HPDE6-E6E7 (cell line): ENCODE results near the gene CD2.

Experiments used
- DNase-seq: peaks from one replicate; pipeline ENCODE4 v3.0.0; 2011; ENCODE audit warnings: missing footprints; ENCODE audit errors: extremely low spot score

CD2 gene, protein sequence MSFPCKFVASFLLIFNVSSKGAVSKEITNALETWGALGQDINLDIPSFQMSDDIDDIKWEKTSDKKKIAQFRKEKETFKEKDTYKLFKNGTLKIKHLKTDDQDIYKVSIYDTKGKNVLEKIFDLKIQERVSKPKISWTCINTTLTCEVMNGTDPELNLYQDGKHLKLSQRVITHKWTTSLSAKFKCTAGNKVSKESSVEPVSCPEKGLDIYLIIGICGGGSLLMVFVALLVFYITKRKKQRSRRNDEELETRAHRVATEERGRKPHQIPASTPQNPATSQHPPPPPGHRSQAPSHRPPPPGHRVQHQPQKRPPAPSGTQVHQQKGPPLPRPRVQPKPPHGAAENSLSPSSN

DNA sequence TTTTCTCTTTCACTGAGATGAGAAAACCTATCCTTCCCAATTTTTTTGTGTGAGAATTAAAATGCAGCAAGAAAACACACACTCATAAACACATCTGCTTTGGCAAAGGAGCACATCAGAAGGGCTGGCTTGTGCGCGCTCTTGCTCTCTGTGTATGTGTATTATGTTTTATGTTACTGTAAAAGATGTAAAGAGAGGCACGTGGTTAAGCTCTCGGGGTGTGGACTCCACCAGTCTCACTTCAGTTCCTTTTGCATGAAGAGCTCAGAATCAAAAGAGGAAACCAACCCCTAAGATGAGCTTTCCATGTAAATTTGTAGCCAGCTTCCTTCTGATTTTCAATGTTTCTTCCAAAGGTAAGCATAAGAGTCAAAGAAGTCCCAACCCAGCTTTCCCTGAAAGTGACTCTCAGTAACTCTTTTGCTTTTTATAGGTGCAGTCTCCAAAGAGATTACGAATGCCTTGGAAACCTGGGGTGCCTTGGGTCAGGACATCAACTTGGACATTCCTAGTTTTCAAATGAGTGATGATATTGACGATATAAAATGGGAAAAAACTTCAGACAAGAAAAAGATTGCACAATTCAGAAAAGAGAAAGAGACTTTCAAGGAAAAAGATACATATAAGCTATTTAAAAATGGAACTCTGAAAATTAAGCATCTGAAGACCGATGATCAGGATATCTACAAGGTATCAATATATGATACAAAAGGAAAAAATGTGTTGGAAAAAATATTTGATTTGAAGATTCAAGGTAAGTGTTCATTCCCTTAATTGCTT is at the start of gene CD2:
Gene CD2 (plus strand): TSS at position 233 of the 780 bp plus-strand sequence. CDS start 63 bp downstream, at position 296.
- no peak for DNase-seq

DNA sequence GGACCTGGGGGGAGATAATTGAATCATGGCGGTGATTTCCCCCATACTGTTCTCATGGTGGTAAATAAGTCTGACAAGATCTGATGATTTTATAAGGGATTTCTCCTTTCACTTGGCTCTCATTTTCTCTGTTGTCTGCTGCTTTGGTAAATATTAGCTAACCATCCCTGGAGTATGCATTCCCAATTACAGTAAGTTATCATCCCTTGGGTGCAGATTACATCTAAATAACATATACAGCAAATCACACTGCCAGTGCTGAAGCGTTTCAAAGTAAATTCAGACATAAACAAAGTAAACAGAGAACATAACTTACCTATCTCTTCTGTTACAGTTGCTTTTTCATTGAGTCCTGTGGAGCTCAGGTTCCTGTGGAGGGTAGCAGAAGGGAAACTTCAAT is 48.1 kb upstream of the CD2 start:
- DNase-seq, result no peak

DNA sequence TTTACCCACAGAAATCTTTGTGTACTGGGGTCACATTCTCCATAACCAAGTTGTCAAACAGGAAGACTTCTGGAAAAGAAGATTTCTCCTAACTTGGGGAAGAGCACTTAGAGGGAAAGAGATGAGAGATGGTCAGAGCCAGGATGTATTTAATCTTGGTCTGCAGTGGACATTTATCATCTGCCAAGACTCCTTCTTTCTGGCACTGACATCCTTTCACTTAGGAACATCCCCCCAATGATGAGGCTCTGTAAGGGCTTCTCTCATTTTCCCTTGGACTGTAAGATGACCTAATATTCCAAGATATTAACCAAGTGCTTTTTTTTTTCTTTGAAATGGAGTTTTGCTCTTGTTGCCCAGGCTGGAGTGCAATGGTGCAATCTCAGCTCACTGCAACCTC is 47.4 kb upstream of the CD2 start:
- no peak for DNase-seq

- no peak for DNase-seq
Observed at GRCh38 chr1:116708255-116708900, 45.9 kb upstream of the CD2 start.

- DNase-seq, result no peak
Observed at GRCh38 chr1:116709666-116710167, 44.5 kb upstream of the CD2 start.

DNA sequence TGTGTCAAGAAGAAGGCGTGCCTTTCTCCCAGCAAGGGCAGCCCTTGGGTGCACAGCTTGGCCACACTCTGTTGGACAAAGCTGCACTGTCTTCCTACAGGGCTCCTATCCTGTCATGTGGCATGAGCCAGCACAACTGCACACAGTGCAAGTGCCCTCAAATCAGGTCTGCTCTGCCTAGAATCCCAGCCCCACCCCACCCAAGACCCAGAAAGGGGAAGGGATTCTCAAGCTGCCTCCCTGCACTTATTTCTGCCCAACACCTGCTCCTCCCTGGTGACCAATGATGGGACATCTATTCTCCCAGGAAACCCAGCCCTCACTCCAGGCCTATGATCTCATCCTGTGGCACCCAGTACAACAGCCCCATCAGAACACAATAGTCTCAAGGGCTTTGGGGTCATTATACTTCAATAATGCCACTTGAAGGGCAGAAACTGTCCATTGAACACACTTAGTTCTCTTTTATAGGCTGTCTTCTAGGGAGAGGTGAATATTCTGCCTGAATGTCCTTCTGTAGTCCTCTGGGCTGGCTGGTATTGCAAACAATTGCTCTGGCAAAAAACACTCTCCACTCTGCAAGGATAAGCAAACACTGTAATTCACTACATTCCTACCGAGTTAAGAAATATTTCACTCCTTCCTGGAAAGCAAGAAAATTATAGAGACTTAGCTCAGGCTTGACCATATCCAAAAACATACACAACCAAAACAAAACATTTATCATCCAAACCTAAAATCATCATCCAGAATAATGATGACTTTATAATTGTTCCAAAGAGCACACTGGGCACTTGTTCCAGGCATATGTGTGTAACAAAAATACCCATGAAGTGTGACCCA is 43.6 kb upstream of the CD2 start:
- DNase-seq, result no peak

DNA sequence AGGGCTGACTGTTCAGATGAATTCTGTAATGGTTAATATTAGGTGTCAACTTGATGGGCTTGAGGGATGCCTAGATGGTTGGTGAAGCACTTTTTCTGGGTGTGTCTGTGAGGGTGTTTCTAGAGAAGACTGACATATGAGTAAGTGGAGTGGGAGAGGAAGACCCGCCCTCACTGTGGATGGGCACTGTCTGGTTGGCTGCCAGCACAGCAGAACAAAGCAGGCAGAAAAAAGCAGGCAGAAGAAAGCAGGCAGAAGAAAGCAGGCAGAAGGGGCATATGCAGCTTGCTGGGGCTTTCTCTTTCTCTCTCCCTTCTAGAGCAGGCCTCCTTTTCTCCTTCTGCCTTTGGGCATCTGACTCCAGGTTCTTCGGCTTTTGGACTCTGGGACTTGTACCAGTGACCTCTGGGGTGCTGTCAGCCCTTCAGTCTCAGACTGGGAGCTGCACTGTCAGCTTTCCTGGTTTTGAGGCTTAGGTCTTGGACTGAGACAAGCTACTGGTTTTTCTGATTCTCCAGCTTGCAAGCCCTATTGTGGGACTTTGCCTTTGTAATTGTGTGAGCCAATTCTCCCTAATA is 42.9 kb upstream of the CD2 start:
- no peak for DNase-seq

GRCh38 chr1:116712510-116712909 is 41.7 kb upstream of the CD2 start:
- no peak for DNase-seq

DNA sequence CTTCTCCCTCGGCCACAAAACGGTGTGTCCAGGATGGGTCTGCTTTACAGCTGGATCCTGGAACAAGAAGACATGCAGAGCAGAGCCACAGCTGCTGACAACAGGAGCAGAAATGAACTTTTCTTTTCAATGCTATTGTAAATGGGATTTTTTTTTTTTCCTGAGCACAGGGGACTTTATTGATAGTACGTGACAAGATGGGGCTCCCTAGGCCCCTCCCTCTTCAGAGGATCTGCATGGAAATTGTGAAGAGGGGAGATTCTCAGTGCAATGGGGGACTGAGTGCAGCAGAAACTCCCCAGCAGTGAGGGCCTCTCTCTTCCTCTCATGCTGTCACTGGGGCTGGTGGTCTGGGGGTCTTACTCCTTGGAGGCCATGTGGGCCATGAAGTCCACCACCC is 40.8 kb upstream of the CD2 start:
- DNase-seq, result no peak

- no peak for DNase-seq
Observed at GRCh38 chr1:116716391-116716790, 37.8 kb upstream of the CD2 start.

GRCh38 chr1:116717318-116717717 is 36.9 kb upstream of the CD2 start:
- DNase-seq, result no peak

- DNase-seq, result peak; percentile 62
Observed at GRCh38 chr1:116720364-116721038, 33.7 kb upstream of the CD2 start.

DNA sequence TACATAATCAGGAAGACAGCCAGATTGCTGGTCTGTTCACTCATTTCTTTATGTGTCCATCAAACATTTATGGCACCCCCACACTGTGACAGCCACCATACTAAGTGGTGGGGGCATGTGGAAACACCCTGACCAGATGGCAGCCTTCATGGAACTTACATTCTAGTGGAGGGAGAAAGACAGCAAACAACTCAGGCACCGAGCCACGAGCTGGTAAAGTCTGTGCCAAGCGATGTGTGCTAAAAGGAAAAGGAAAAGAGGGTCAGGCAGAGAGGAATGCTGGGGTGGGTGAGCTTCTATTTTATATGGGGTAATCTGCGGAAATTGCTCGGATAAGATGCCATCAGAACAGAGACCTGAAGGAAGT is 33.2 kb upstream of the CD2 start:
- DNase-seq, result no peak

- DNase-seq, result no peak
Observed at GRCh38 chr1:116721451-116722007, 32.7 kb upstream of the CD2 start.

DNA sequence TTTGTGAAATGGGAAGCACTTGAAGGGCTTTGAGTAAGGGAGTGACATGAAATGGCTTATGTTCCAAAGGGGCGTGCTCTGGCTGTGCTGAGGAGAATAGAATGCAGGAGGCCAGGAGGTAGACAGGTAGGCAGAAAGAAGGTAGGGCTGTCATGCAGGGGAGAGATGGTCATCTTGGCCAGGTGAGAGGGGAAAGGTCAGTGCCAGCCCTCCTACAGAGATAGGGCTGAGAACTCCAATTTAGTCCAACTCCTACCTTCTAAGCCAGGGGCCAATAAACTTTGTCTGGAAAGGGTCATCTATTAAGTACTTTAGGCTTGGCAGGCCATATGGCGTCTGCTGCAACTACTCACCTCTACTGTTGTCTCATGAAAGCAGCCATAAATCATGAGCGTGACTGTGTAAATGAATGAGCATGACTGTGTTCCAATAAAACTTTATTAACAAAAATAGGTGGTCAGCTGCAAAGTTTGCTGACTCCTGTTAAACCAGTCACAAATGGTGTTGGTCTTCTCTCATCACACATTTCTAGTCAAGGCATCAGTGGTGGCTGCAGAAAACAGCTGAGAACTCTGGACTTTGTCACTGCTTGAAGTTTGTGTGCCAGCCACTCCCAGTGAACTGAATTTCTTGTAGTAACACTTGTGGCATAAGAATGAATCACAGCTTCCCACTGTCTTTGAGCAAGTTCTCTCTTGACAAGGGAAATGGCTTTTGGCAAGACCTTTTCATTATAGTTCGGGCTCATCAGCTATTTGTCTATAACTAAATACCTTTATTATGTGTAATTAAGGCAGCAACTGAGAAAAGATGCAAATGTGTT is 32.0 kb upstream of the CD2 start:
- peak; percentile 51 for DNase-seq

DNA sequence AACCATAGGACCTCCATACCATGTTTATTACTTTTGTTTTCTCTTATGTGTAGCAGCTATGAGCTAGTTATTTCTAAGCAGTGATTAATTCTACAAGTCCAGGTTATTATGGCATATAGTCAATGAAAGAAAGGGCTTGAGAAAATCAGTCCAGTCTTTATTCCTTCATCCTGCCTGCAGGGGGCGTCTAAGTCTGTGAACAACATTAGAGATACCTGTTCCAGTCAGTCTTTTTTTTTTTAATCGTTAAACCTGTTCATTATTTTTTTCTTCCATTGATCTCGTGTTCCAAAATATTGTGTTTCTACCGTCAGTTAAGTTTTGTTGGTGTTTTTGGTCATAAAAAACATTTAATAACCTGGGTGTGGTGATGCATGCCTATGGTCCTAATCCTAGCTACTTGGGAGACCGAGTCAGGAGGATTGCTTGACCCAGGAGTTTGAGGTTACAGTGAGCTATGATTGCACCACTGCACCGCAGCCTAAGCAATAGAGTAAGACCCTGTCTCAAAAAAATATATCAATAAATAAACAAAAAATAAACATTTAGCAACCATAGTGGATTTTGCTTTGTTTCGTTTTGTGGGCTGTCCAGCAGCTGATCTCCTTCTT is 29.4 kb upstream of the CD2 start:
- no peak for DNase-seq

DNA sequence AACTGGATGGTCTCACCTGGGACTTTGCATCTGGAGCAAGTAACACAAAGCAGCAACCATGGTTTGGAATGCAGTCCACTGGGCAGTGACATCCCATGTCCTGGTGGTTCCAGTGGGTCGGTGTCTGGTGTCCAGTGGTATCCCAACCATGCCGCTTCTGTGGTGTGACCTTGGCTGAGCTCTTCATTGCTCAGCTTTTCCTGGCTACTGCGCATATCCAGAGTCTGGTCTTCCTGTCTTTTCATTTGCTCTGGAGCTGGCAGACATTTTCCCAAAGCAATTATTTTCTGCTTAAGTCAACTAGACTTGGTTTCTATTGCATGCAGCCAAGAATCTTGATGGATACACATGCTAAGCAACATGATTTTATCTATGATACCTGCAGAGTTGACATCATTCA is 28.4 kb upstream of the CD2 start:
- DNase-seq, result no peak

- DNase-seq, result no peak
Observed at GRCh38 chr1:116726872-116727820, 27.1 kb upstream of the CD2 start.
